MM.1S (cell line): ENCODE results near the gene ADRB1.

ENCODE experiments used
- EZH2 ChIP-seq: fragments of 300-600 bp; sonication (generic); optimal IDR thresholded peaks from 2 replicates; pipeline ENCODE3; 2017; ENCODE audit warnings: low read depth, mild to moderate bottlenecking, antibody characterized with exemption, low read length, mixed read lengths
- EZH2phosphoT487 ChIP-seq: fragments of 300-600 bp; sonication (generic); IDR thresholded peaks from 2 replicates; pipeline ENCODE4 v1.6.1; 2018; ENCODE audit warnings: antibody characterized with exemption, low read length
- TF ChIP-seq, protein P1 (sequence below): fragments of 300-600 bp; sonication (generic); IDR thresholded peaks from 2 replicates; pipeline ENCODE4 v1.5.1; 2016; ENCODE audit warnings: antibody characterized with exemption, low read length, mixed read lengths

DNA sequence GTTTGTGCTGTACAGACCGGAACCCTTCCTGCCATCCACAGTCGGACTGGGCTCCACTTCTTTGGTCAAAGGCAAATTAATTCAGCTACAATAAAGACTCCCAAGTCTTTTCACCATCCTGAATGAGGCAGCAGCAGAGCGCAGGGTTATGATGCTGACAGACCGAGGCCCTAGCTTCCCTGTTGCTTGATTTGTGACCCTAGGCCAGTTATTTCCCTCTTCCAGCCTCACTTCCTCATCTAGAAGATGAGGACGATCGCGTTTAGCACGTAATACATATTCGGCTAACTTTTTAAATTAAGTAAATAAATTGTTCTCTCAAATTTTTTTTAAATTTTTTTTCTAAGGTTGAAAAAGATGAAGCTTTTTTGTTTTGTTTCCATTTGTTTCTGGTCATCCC is 18.1 kb downstream of the ADRB1 start:
- TF ChIP-seq, protein P1, sequence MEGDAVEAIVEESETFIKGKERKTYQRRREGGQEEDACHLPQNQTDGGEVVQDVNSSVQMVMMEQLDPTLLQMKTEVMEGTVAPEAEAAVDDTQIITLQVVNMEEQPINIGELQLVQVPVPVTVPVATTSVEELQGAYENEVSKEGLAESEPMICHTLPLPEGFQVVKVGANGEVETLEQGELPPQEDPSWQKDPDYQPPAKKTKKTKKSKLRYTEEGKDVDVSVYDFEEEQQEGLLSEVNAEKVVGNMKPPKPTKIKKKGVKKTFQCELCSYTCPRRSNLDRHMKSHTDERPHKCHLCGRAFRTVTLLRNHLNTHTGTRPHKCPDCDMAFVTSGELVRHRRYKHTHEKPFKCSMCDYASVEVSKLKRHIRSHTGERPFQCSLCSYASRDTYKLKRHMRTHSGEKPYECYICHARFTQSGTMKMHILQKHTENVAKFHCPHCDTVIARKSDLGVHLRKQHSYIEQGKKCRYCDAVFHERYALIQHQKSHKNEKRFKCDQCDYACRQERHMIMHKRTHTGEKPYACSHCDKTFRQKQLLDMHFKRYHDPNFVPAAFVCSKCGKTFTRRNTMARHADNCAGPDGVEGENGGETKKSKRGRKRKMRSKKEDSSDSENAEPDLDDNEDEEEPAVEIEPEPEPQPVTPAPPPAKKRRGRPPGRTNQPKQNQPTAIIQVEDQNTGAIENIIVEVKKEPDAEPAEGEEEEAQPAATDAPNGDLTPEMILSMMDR, result no peak
- TF ChIP-seq EZH2 (no peak), EZH2phosphoT487 (no peak)
